Kidney (tissue), 14 donors: Measurements from ENCODE around the gene TAAR5. TPM values are rescaled to one million over a fixed set of nuclear protein-coding genes. Genes with fewer than 3 reads are reported as not detected.

Experiments used
- DNase-seq, 5 donors: peaks; one replicate each; pipeline ENCODE4 v3.0.0-alpha.2; 2013 to 2020
- FAIRE-seq: peaks from 2 replicates; lab custom pipeline; 2012; peaks lifted over from hg19 to GRCh38; lab: Jason Lieb, UNC
- H3K27ac ChIP-seq, 2 donors: one replicate each; pipeline ENCODE4 v1.7.0; 2013; ENCODE audit warnings: low read depth in 2 of 2, low read length in 2 of 2, inconsistent platforms in 1 of 2
- H3K27me3 ChIP-seq: one replicate; pipeline ENCODE4 v1.7.1; 2013; ENCODE audit warnings: low read length, inconsistent platforms; ENCODE audit not compliant: control insufficient read depth, insufficient read depth
- H3K36me3 ChIP-seq, 3 donors: one replicate each; pipeline versions ENCODE4 v1.7.0 to v1.7.1; 2013; ENCODE audit warnings: low read length in 3 of 3, control low read depth in 1 of 3, inconsistent platforms in 1 of 3; ENCODE audit not compliant: insufficient read depth in 3 of 3, control insufficient read depth in 2 of 3
- H3K4me1 ChIP-seq, 3 donors: one replicate each; pipeline versions ENCODE4 v1.7.0 to v1.7.1; 2013; ENCODE audit warnings: low read length in 3 of 3, inconsistent platforms in 1 of 3, low read depth in 1 of 3; ENCODE audit not compliant: control insufficient read depth in 2 of 3, insufficient read depth in 2 of 3
- H3K4me3 ChIP-seq, 3 donors: one replicate each; pipeline versions ENCODE4 v1.7.0 to v1.8.1; 2013; ENCODE audit warnings: low read length in 3 of 3, control low read depth in 1 of 3, inconsistent platforms in 1 of 3
- H3K9ac ChIP-seq, 3 donors: one replicate each; pipeline versions ENCODE4 v1.7.0 to v1.7.1; 2013; ENCODE audit warnings: low read length in 3 of 3, control low read depth in 1 of 3, inconsistent platforms in 1 of 3
- H3K9me3 ChIP-seq, 3 donors: one replicate each; pipeline versions ENCODE4 v1.7.0 to v1.7.1; 2013; ENCODE audit warnings: low read length in 3 of 3, control low read depth in 1 of 3, inconsistent platforms in 1 of 3; ENCODE audit not compliant: control insufficient read depth in 2 of 3, insufficient read depth in 1 of 3
- intact Hi-C: fragments of 100-400 bp; cut with DNase I; formaldehyde crosslinking; loops from one replicate; pipeline ENCODE4 v1.11.1; 2022
- polyA plus RNA-seq: library from polyadenylated mRNA; stranded (reverse); fragments of 350-450 nt; fragmentation: Illumina TruSeq; extraction: RNeasy Lipid Tissue Mini Kit (QIAGEN cat#74804); gene quantifications from one replicate; pipeline ENCODE4 v1.2.3, GENCODE V29; 2014; ENCODE audit warnings: low read depth, low replicate concordance; ENCODE audit not compliant: insufficient read depth
- total RNA-seq: library from RNA; stranded (reverse); fragmentation: NEBNext Ultra II Directional; extraction: Animal tissue kit (Norgen Biotek cat#: 25700); gene quantifications from one replicate; pipeline ENCODE4 v1.2.1, GENCODE V29; 2021
- TF ChIP-seq, protein P1 (sequence below): IDR thresholded peaks from 3 replicates; pipeline ENCODE4 v1.5.1; 2012; ENCODE audit warnings: mild to moderate bottlenecking, moderate library complexity, borderline replicate concordance; ENCODE audit not compliant: insufficient read depth; ENCODE audit errors: extremely low read depth
- donor health status: control.
- donor health status: control.
- donor health status: control.
- donor health status: control.
- donor health status: control.
- donor health status: DM: yes; HTN: yes; CAD: no.
- donor health status: Normal renal cell carcinoma (clear cell type).

Gene TAAR5
- total and polyA plus RNA-seq, 2 donors from 2014 or later = not detected

DNA sequence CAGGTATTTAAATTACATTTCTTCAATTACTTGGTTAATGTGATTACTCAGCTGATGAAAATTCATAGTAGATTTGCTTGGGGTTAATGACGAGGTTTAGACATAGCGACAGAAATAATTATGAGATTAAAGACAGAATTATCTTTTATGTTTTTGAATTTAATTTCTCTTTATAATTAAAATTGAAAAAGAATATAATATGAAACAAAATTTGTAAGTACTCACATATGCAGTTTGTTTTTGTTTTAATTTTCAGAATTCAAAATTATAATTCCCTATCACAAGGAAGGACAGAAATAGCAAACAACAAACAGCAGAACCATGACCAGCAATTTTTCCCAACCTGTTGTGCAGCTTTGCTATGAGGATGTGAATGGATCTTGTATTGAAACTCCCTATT is 37.2 kb downstream of the TAAR5 start, which contains the start of gene TAAR8:
TAAR8 (plus strand) TSS at position 301 of the 400 bp plus-strand sequence; CDS start at position 322, 21 bp downstream.
- FAIRE-seq (no peak), DNase-seq (no peak)
- H3K36me3 ChIP-seq = no peaks in the 10 kb centered on the region
- TF ChIP-seq, protein P1, sequence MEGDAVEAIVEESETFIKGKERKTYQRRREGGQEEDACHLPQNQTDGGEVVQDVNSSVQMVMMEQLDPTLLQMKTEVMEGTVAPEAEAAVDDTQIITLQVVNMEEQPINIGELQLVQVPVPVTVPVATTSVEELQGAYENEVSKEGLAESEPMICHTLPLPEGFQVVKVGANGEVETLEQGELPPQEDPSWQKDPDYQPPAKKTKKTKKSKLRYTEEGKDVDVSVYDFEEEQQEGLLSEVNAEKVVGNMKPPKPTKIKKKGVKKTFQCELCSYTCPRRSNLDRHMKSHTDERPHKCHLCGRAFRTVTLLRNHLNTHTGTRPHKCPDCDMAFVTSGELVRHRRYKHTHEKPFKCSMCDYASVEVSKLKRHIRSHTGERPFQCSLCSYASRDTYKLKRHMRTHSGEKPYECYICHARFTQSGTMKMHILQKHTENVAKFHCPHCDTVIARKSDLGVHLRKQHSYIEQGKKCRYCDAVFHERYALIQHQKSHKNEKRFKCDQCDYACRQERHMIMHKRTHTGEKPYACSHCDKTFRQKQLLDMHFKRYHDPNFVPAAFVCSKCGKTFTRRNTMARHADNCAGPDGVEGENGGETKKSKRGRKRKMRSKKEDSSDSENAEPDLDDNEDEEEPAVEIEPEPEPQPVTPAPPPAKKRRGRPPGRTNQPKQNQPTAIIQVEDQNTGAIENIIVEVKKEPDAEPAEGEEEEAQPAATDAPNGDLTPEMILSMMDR = no peak
- no peaks in the 10 kb centered on the region for H3K27me3 ChIP-seq
- no peaks in the 10 kb centered on the region for H3K4me1 ChIP-seq
- no peaks in the 10 kb centered on the region for H3K9me3 ChIP-seq
- intact Hi-C loops = no loop called here
- H3K4me3 ChIP-seq = no peak within 1 kb of the TSS
- H3K27ac ChIP-seq = no peak within 1 kb of the TSS
- H3K9ac ChIP-seq = no peak within 1 kb of the TSS

DNA sequence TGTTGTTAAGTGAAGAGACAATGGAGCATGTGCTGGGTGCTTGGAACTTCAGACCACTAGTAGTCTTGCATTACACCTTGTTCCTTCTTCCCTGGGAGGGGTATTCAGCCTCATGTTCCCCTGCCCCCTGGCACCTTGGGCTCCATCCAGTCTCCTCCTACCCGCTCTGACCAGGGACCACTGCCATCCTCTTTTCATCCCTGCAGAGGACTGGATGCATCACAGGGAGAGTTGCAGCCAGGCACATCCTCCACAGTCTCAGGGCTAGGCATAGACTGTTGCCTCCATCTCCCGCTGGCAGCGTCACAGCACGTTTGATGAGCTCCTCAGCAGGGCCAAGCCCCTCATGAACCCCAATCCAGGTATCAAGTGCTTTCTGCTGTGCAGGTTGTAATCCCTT is 38.3 kb downstream of the TAAR5 start:
- no peaks in the 10 kb centered on the region for H3K27me3 ChIP-seq
- DNase-seq (no peak), FAIRE-seq (no peak)
- no peak overlapping the region for H3K9ac ChIP-seq
- H3K27ac ChIP-seq = no peak overlapping the region
- no peaks in the 10 kb centered on the region for H3K9me3 ChIP-seq
- TF ChIP-seq, protein P1 = no peak
- no peak overlapping the region for H3K4me3 ChIP-seq
- no peaks in the 10 kb centered on the region for H3K36me3 ChIP-seq
- H3K4me1 ChIP-seq = no peaks in the 10 kb centered on the region
- intact Hi-C loops = no loop called here

DNA sequence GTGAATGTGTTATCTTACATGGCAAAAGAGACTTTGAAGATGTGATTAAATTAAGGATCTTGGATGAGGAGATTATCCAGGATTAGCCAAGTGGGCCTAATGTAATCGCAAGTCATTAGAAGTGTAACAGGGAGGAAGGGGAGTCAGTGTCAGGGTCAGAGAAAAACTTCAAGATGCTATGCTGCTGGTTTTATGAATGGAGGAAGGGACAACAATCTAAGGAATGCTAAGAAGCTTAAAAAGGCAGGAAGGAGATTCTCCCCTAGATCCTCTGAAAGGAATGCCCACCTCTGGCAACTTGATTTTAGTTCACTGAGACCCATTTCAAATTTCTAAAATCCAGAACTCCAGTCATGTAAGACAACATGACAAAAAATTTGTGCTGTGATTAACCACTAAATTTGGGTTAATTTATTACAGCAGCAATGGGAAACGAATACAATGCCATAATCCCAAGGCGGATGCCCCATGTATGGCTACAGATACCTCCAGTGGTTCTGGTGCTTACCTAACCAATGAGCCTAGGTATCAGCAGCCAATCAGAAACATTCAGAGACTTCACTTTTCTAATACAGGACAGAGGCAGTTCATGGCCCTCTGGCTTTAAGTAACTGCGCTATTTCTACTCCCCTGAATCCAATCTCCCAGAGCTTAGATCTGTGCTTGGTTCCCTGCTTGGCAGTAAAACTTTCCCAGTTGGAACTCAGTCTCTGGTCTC is 40.6 kb downstream of the TAAR5 start:
- no peak overlapping the region for H3K4me3 ChIP-seq
- intact Hi-C loops = no loop called here
- no peaks in the 10 kb centered on the region for H3K36me3 ChIP-seq
- no peak for DNase-seq
- no peaks in the 10 kb centered on the region for H3K27me3 ChIP-seq
- no peaks in the 10 kb centered on the region for H3K4me1 ChIP-seq
- H3K9ac ChIP-seq = no peak overlapping the region
- no peaks in the 10 kb centered on the region for H3K9me3 ChIP-seq
- FAIRE-seq = no peak
- TF ChIP-seq, protein P1 = no peak
- no peak overlapping the region for H3K27ac ChIP-seq

DNA sequence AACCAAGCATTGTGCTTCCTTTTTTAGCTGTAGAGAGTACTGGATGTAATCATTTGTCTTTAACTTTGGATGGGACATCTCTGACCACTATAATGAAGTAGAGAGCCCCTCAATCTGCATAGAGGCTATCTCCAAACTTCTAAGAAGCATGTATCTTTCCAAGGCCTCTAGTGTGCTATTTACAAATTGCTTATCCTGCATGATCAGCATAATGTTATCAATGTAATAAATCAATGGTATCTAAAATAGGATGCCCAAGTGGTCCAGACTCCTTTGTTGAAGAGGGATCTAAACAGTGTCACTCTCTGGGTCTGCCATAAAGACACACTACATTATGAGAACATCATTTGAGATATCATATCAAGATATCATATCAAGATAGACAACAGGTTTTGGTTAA is 44.7 kb downstream of the TAAR5 start:
- intact Hi-C loops = no loop called here
- Histone ChIP-seq H3K27me3 (no peaks in the 10 kb centered on the region), H3K4me1 (no peaks in the 10 kb centered on the region), H3K9me3 (no peaks in the 10 kb centered on the region), H3K27ac (no peak overlapping the region), H3K36me3 (no peaks in the 10 kb centered on the region), H3K4me3 (no peak overlapping the region), H3K9ac (no peak overlapping the region)
- DNase-seq = no peak
- TF ChIP-seq, protein P1 = no peak
- FAIRE-seq = no peak
